CD4-positive, CD25-positive, alpha-beta regulatory T cell (primary cell): ENCODE measurements around the gene USP17L17. TPM values are rescaled to one million over a fixed set of nuclear protein-coding genes. Genes with fewer than 3 reads are reported as not detected.
"Not testable (repeated sequence)": the region's sequence is repeated elsewhere in the genome, so short reads cannot be mapped to it uniquely, and the experiment has no call there.

Experiments
- ATAC-seq, 2 donors: fragments of 150-1000 bp; cut with Tn5 transposase; one replicate each; pipeline ENCODE4 v1.10.0; 2021; ENCODE audit warnings: low read depth in 2 of 2, moderate number of reproducible peaks in 2 of 2, moderate library complexity in 1 of 2
- DNase-seq, 3 donors: peaks; one replicate each; pipeline versions ENCODE4 v3.0.0 to v3.0.0-alpha.2; 2012 to 2022; ENCODE audit warnings: mixed read lengths in 1 of 3
- H3K27ac ChIP-seq: one replicate; pipeline ENCODE4 v1.7.0; 2013; ENCODE audit warnings: mild to moderate bottlenecking, low read length; ENCODE audit not compliant: insufficient read depth, poor library complexity, severe bottlenecking
- H3K27me3 ChIP-seq: one replicate; pipeline ENCODE4 v1.7.0; 2013; ENCODE audit warnings: low read length; ENCODE audit not compliant: control insufficient read depth, insufficient read depth
- H3K36me3 ChIP-seq: one replicate; pipeline ENCODE4 v1.7.0; 2013; ENCODE audit warnings: mild to moderate bottlenecking, low read length, moderate library complexity; ENCODE audit not compliant: control insufficient read depth, insufficient read depth
- H3K4me1 ChIP-seq: 2 replicates; pipeline ENCODE4 v1.7.0; 2013; ENCODE audit warnings: mild to moderate bottlenecking, low read length; ENCODE audit not compliant: insufficient read depth, control insufficient read depth, poor library complexity, severe bottlenecking
- H3K4me3 ChIP-seq: one replicate; pipeline ENCODE4 v1.7.0; 2013; ENCODE audit warnings: low read depth, mild to moderate bottlenecking, low read length, moderate library complexity
- H3K9me3 ChIP-seq, 2 experiments: 1 replicate in 1 of 2; 2 replicates in 1 of 2; pipeline ENCODE4 v1.7.0; 2013; ENCODE audit warnings: low read length in 2 of 2, mild to moderate bottlenecking in 1 of 2, moderate library complexity in 1 of 2; ENCODE audit not compliant: control insufficient read depth in 2 of 2
- H3K27ac Mint-ChIP-seq, 3 donors: one replicate each; pipeline ENCODE4 v1.8.0; 2020 to 2022; ENCODE audit warnings: mild to moderate bottlenecking in 3 of 3, mixed read lengths in 3 of 3, moderate library complexity in 2 of 3
- H3K27me3 Mint-ChIP-seq: one replicate; pipeline ENCODE4 v1.8.0; 2022; ENCODE audit warnings: mild to moderate bottlenecking, mixed read lengths
- H3K36me3 Mint-ChIP-seq: one replicate; pipeline ENCODE4 v1.8.0; 2020; ENCODE audit warnings: mixed read lengths
- H3K4me1 Mint-ChIP-seq, 4 donors: one replicate each; pipeline ENCODE4 v1.8.0; 2020 to 2022; ENCODE audit warnings: mixed read lengths in 4 of 4, mild to moderate bottlenecking in 1 of 4
- H3K4me3 Mint-ChIP-seq, 4 donors: one replicate each; pipeline ENCODE4 v1.8.0; 2020 to 2022; ENCODE audit warnings: mild to moderate bottlenecking in 4 of 4, mixed read lengths in 4 of 4, moderate library complexity in 3 of 4
- H3K9me3 Mint-ChIP-seq, 7 donors: one replicate each; pipeline ENCODE4 v1.8.0; 2020 to 2022; ENCODE audit warnings: mixed read lengths in 7 of 7, mild to moderate bottlenecking in 3 of 7, moderate library complexity in 2 of 7
- polyA plus RNA-seq, 4 donors: library from polyadenylated mRNA; unstranded; fragments of 300-500 nt; fragmentation: Illumina TruSeq; gene quantifications; one replicate each; pipeline ENCODE4 v1.2.3, GENCODE V29; 2021
- total RNA-seq: library from RNA; stranded (reverse); gene quantifications from one replicate; pipeline ENCODE4 v1.2.3, GENCODE V29; 2022

USP17L17 gene
- total and polyA plus RNA-seq, 5 donors from 2014 or later: not detected

GRCh38 chr4:9238461-9238860, 5.2 kb upstream of the USP17L17 start:
- not testable (repeated sequence) for H3K27ac Mint-ChIP-seq, H3K27me3 Mint-ChIP-seq, H3K9me3 ChIP-seq, H3K36me3 ChIP-seq, H3K4me1 ChIP-seq, H3K4me3 Mint-ChIP-seq, H3K27me3 ChIP-seq, H3K4me3 ChIP-seq, H3K36me3 Mint-ChIP-seq, DNase-seq, H3K27ac ChIP-seq, ATAC-seq, H3K4me1 Mint-ChIP-seq, H3K9me3 Mint-ChIP-seq

- H3K36me3 ChIP-seq, H3K27me3 ChIP-seq, H3K4me1 ChIP-seq, H3K4me3 Mint-ChIP-seq, H3K27ac Mint-ChIP-seq, H3K4me1 Mint-ChIP-seq, H3K4me3 ChIP-seq, H3K27me3 Mint-ChIP-seq, H3K36me3 Mint-ChIP-seq, H3K27ac ChIP-seq, H3K9me3 Mint-ChIP-seq, ATAC-seq, H3K9me3 ChIP-seq: not testable (repeated sequence)
- DNase-seq: peak in 1 of 3 donors; percentile 0
Observed at GRCh38 chr4:9247953-9248680, 4.4 kb downstream of the USP17L17 start, which contains the start of gene USP17L18. Gene USP17L18, plus strand, starts transcription at chr4:9248630. Its CDS starts 0 bp downstream, at chr4:9248630.

GRCh38 chr4:9253078-9253477, 9.4 kb downstream of the USP17L17 start, which contains the start of gene USP17L19:
Gene USP17L19, plus strand, starts transcription at chr4:9253378. Its CDS starts 0 bp downstream, at chr4:9253378.
- not testable (repeated sequence) for H3K4me3 Mint-ChIP-seq, H3K4me1 ChIP-seq, DNase-seq, H3K9me3 Mint-ChIP-seq, H3K9me3 ChIP-seq, H3K4me1 Mint-ChIP-seq, H3K27me3 Mint-ChIP-seq, H3K36me3 ChIP-seq, H3K27ac Mint-ChIP-seq, ATAC-seq, H3K36me3 Mint-ChIP-seq, H3K27ac ChIP-seq, H3K4me3 ChIP-seq, H3K27me3 ChIP-seq

- H3K27me3 ChIP-seq, H3K27me3 Mint-ChIP-seq, H3K27ac ChIP-seq, DNase-seq, H3K4me1 Mint-ChIP-seq, H3K4me1 ChIP-seq, H3K27ac Mint-ChIP-seq, H3K36me3 ChIP-seq, H3K36me3 Mint-ChIP-seq, H3K9me3 Mint-ChIP-seq, ATAC-seq, H3K9me3 ChIP-seq, H3K4me3 ChIP-seq, H3K4me3 Mint-ChIP-seq: not testable (repeated sequence)
Observed at GRCh38 chr4:9257824-9258223, 14.1 kb downstream of the USP17L17 start, which contains the start of gene USP17L20. Gene USP17L20, plus strand, starts transcription at chr4:9258124. Its CDS starts 0 bp downstream, at chr4:9258124.

GRCh38 chr4:9262572-9262971, 18.9 kb downstream of the USP17L17 start, which contains the start of gene USP17L21:
Gene USP17L21, plus strand, starts transcription at chr4:9262872. Its CDS starts 0 bp downstream, at chr4:9262872.
- H3K27ac Mint-ChIP-seq, H3K9me3 Mint-ChIP-seq, DNase-seq, H3K9me3 ChIP-seq, H3K4me1 Mint-ChIP-seq, H3K27me3 ChIP-seq, H3K36me3 ChIP-seq, H3K27me3 Mint-ChIP-seq, H3K27ac ChIP-seq, ATAC-seq, H3K4me1 ChIP-seq, H3K4me3 Mint-ChIP-seq, H3K4me3 ChIP-seq, H3K36me3 Mint-ChIP-seq: not testable (repeated sequence)

- not testable (repeated sequence) for H3K9me3 Mint-ChIP-seq, H3K4me3 Mint-ChIP-seq, H3K27me3 Mint-ChIP-seq, H3K9me3 ChIP-seq, H3K4me1 Mint-ChIP-seq, H3K36me3 ChIP-seq, H3K36me3 Mint-ChIP-seq, H3K27ac ChIP-seq, H3K27me3 ChIP-seq, DNase-seq, H3K27ac Mint-ChIP-seq, ATAC-seq, H3K4me3 ChIP-seq, H3K4me1 ChIP-seq
Observed at GRCh38 chr4:9267319-9267718, 23.6 kb downstream of the USP17L17 start, which contains the start of gene USP17L22. Gene USP17L22, plus strand, starts transcription at chr4:9267619. Its CDS starts 0 bp downstream, at chr4:9267619.

GRCh38 chr4:9271719-9272118, 28.0 kb downstream of the USP17L17 start:
- H3K4me1 ChIP-seq, H3K9me3 Mint-ChIP-seq, H3K9me3 ChIP-seq, H3K27me3 Mint-ChIP-seq, H3K27ac Mint-ChIP-seq, H3K27me3 ChIP-seq, H3K4me1 Mint-ChIP-seq, H3K4me3 Mint-ChIP-seq, DNase-seq, H3K36me3 Mint-ChIP-seq, ATAC-seq, H3K4me3 ChIP-seq, H3K27ac ChIP-seq, H3K36me3 ChIP-seq: not testable (repeated sequence)
